Measurements from ENCODE around the gene VSTM4. TPM values are rescaled to one million over a fixed set of nuclear protein-coding genes. Genes with fewer than 3 reads are reported as not detected.

Gene VSTM4
- total RNA-seq, 1 donor from 2014 or later = 2.2 TPM

- no peaks in the 10 kb centered on the region for H3K36me3 Mint-ChIP-seq (ENCODE audit: low read depth)
- H3K4me3 Mint-ChIP-seq = no peak overlapping the region
- peaks cover 5% of the 10 kb centered on the region for H3K9me3 Mint-ChIP-seq
- H3K27ac Mint-ChIP-seq (ENCODE audit: unreplicated experiment) = no peak overlapping the region
- TF ChIP-seq, protein P1, sequence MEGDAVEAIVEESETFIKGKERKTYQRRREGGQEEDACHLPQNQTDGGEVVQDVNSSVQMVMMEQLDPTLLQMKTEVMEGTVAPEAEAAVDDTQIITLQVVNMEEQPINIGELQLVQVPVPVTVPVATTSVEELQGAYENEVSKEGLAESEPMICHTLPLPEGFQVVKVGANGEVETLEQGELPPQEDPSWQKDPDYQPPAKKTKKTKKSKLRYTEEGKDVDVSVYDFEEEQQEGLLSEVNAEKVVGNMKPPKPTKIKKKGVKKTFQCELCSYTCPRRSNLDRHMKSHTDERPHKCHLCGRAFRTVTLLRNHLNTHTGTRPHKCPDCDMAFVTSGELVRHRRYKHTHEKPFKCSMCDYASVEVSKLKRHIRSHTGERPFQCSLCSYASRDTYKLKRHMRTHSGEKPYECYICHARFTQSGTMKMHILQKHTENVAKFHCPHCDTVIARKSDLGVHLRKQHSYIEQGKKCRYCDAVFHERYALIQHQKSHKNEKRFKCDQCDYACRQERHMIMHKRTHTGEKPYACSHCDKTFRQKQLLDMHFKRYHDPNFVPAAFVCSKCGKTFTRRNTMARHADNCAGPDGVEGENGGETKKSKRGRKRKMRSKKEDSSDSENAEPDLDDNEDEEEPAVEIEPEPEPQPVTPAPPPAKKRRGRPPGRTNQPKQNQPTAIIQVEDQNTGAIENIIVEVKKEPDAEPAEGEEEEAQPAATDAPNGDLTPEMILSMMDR (conservative IDR thresholded peaks at IDR 0.05) = no peak
- H3K4me1 Mint-ChIP-seq = no peaks in the 10 kb centered on the region
- no peak for DNase-seq (ENCODE audit: low read depth, low spot score)
- H3K27me3 Mint-ChIP-seq (ENCODE audit: low read depth) = peaks cover 10% of the 10 kb centered on the region
Observed at GRCh38 chr10:48965460-48965859, 149.9 kb downstream of the VSTM4 start.

Small RNA genes within 50 kb of the gene (microRNA-seq; reads per million reads assigned to microRNA genes)
- gene MIR4294 = not detected

Other genes with a start within 250 kb of the VSTM4 start
- gene LRRC18, start 175.7 kb downstream of the VSTM4 start, total RNA-seq = not detected in 2 replicates
- not detected in 2 replicates for gene FAM170B, start 18.5 kb upstream of the VSTM4 start, total RNA-seq
- gene TMEM273, start 72.9 kb upstream of the VSTM4 start, total RNA-seq = 0.37 TPM in 1 of 2 replicates, not detected in the other
- gene C10orf71, start 183.6 kb upstream of the VSTM4 start, total RNA-seq = not detected in 2 replicates

Data from neural crest cell (in vitro differentiated cells).